WTC11 (cell line): Measurements from ENCODE around the gene CFAP20DC.

Experiments
- CTCF ChIP-seq: fragments of 200-600 bp; IDR thresholded peaks from 2 replicates; pipeline ENCODE4 v1.8.0; 2022; ENCODE audit warnings: antibody characterized with exemption
- E2F1 ChIP-seq: sonication (generic); formaldehyde crosslinking; IDR thresholded peaks from 2 replicates; pipeline ENCODE4 v1.8.0; 2022; ENCODE audit warnings: mild to moderate bottlenecking, missing genetic modification reagents
- GTF2I ChIP-seq: fragments of 250-450 bp; sonication (Bioruptor Pico); conservative IDR thresholded peaks from 2 replicates; pipeline ENCODE4 v1.4.0; 2021; ENCODE audit warnings: mild to moderate bottlenecking
- HMGA2 ChIP-seq: fragments of 250-450 bp; sonication (Bioruptor Pico); IDR thresholded peaks from 2 replicates; pipeline ENCODE4 v1.4.0; 2021; ENCODE audit warnings: mild to moderate bottlenecking, moderate library complexity
- MAX ChIP-seq: sonication (generic); formaldehyde crosslinking; IDR thresholded peaks from 2 replicates; pipeline ENCODE4 v1.8.0; 2022; ENCODE audit warnings: mild to moderate bottlenecking, missing genetic modification reagents
- NFE2L1 ChIP-seq: sonication (generic); formaldehyde crosslinking; IDR thresholded peaks from 2 replicates; pipeline ENCODE4 v1.8.1; 2023; ENCODE audit warnings: missing genetic modification reagents
- NFYB ChIP-seq: sonication (generic); formaldehyde crosslinking; conservative IDR thresholded peaks from 2 replicates; pipeline ENCODE4 v1.8.0; 2022; ENCODE audit warnings: low read depth, missing genetic modification reagents
- NR3C1 ChIP-seq: sonication (generic); formaldehyde crosslinking; conservative IDR thresholded peaks from 2 replicates; pipeline ENCODE4 v1.8.1; 2023; ENCODE audit warnings: low read depth, mild to moderate bottlenecking, missing genetic modification reagents
- PRDM15 ChIP-seq: sonication (generic); formaldehyde crosslinking; IDR thresholded peaks from 2 replicates; pipeline ENCODE4 v1.8.0; 2022; ENCODE audit warnings: missing genetic modification reagents
- RELA ChIP-seq: sonication (generic); formaldehyde crosslinking; IDR thresholded peaks from 2 replicates; pipeline ENCODE4 v1.8.1; 2022; ENCODE audit warnings: missing genetic modification reagents, mild to moderate bottlenecking, borderline replicate concordance
- SMAD3 ChIP-seq: sonication (generic); formaldehyde crosslinking; IDR thresholded peaks from 2 replicates; pipeline ENCODE4 v1.8.0; 2022; ENCODE audit warnings: missing genetic modification reagents, mild to moderate bottlenecking, borderline replicate concordance
- TEAD4 ChIP-seq: sonication (generic); formaldehyde crosslinking; IDR thresholded peaks from 2 replicates; pipeline ENCODE4 v1.8.0; 2022; ENCODE audit warnings: mild to moderate bottlenecking, missing genetic modification reagents
- ZNF121 ChIP-seq: sonication (generic); formaldehyde crosslinking; IDR thresholded peaks from 2 replicates; pipeline ENCODE4 v1.8.0; 2023; ENCODE audit warnings: missing genetic modification reagents
- ZNF317 ChIP-seq: sonication (generic); formaldehyde crosslinking; IDR thresholded peaks from 2 replicates; pipeline ENCODE4 v1.8.1; 2023; ENCODE audit warnings: low read depth, mild to moderate bottlenecking, moderate library complexity, missing genetic modification reagents, borderline replicate concordance

GRCh38 chr3:58723173-58723572 is 326.7 kb downstream of the CFAP20DC start:
- no peak for TF ChIP-seq CTCF
- TF ChIP-seq SMAD3: no peak
- TF ChIP-seq PRDM15 (CRISPR knock-in tag): no peak
- TF ChIP-seq NFYB (CRISPR knock-in tag): no peak
- TF ChIP-seq TEAD4 (CRISPR knock-in tag): no peak
- TF ChIP-seq ZNF121 (CRISPR knock-in tag): no peak
- TF ChIP-seq ZNF317 (CRISPR knock-in tag): no peak
- TF ChIP-seq NFE2L1 (CRISPR knock-in tag): no peak
- no peak for TF ChIP-seq RELA
- no peak for TF ChIP-seq E2F1 (CRISPR knock-in tag)
- TF ChIP-seq NR3C1 (CRISPR knock-in tag): no peak
- TF ChIP-seq GTF2I (CRISPR knock-in tag): no peak
- no peak for TF ChIP-seq HMGA2 (CRISPR knock-in tag)
- TF ChIP-seq MAX (CRISPR knock-in tag): no peak
